NCI-H345 (cell line): ENCODE measurements around the gene CERS4.
A peak's percentile ranks its signal among the peaks of the same experiment; 100 is the strongest.
"Not testable (repeated sequence)": the region's sequence is repeated elsewhere in the genome, so short reads cannot be mapped to it uniquely, and the experiment has no call there.

Experiments
- DNase-seq: peaks from one replicate; lab custom pipeline; 2025; lab: John Stamatoyannopoulos, UW

The CERS4 gene

DNA sequence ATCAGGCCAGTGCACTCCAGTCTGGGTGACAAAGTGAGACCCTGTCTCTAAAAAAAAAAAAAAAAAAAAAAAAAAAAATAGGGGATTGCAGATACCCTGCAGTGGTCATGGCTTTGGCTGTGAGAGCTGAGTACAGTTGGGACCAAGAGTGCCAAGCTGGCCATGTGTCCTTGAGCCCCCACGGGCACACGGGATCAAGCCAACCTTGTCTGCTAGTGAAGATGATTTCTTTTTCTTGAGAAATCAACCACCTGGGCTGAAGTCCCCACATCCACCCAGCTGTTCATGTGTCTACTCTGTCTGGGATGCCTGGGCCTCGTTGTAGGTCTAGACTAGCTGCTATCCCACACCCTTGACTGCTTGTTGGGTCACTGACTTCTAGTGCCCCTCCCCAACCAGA is 34.0 kb downstream of the CERS4 start:
- DNase-seq, result no peak

DNA sequence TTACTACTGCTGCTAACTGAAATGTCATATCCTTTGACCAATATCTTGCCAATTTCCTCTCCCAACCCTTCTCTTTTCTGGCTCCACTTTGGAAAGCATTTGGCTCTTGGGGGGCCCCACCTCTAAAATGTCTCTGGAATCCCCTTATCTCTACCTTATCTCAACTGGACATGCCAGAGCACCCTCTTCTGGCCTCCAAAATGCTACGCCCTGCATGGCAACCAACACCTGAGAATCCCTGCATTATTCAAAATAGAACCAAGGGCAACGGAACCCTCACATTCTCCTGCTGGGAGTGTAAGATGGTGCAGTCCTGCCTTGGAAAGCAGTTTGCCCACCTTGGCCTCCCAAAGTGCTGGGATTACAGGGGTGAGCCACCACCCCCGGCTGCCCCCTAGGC is 35.3 kb downstream of the CERS4 start:
- DNase-seq, result no peak

DNA sequence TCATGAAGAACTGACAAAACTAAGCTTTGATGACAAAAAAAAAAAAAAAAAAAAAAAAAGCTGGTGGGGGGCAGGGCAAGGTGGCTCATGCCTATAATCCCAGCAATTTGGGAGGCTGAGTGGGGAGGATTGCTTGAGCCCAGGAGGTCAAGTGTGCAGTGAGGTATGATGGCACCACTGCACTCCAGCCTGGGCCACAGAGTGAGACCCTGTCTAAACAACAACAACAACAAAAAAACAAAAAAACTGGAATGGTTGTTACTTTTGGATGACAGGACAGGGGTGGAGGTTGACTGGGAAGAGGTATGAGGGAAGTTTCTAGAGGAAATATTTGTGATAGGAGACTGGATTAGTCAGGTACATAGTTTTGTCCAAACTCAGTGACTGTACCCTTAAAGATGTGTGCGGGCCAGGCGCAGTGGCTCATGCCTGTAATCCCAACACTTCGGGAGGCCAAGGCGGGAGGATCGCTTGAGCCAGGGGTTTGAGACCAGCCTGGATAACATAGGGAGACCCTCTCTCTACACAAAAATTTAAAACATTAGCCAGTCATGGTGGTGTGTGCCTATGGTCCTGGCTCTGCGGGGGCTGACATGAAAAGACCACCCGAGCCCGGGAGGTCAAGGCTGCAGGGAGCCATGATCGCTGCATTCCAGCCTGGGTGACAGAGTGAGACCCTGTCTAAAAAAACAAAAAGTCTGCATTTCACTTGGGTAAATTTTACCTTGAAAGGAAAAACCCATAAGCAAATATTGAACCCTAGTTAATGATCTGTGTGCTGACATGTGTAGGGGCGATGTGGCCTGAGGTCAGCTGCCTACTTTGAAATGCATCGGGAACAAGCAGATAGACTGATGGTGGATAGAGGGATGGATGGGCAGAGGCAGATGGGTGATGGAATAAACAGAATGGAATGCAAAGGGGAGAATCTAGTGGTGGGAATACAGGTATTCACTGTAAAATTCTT is 37.0 kb downstream of the CERS4 start:
- DNase-seq, result no peak

DNA sequence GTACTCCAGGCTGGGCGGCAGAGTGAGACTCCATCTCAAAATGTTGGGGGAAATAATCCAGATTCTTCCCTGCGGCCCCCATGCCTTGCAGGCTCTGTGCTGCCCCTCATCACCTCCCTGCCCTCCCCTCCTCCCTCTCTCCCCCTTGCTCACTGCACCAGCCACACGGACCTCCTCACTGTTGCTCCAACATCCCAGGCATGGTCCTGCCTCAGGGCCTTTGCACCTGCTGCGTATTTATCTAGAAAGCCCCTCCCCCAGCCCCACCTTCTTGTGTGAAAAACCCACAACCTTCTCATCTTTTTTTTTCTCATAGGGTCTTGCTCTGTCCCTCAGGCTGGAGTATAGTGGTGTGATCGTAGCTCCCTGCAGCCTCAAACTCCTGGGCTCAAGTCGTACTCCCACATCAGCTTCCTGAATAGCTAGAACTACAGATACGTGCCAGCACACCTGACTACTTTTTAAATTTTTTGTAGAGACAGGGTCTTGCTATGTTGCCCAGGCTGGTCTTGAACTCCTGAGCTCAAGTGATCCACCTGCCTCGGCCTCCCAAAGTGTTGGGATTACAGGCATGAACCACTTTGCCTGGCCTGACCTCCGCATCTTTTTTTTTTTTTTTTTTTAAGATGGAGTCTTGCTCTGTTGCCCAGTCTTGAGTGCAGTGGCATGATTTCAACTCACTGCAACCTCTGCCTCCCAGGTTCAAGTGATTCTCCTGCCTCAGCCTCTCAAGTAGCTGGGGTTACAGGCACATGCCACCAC is 38.1 kb downstream of the CERS4 start:
- not testable (repeated sequence) for DNase-seq

DNA sequence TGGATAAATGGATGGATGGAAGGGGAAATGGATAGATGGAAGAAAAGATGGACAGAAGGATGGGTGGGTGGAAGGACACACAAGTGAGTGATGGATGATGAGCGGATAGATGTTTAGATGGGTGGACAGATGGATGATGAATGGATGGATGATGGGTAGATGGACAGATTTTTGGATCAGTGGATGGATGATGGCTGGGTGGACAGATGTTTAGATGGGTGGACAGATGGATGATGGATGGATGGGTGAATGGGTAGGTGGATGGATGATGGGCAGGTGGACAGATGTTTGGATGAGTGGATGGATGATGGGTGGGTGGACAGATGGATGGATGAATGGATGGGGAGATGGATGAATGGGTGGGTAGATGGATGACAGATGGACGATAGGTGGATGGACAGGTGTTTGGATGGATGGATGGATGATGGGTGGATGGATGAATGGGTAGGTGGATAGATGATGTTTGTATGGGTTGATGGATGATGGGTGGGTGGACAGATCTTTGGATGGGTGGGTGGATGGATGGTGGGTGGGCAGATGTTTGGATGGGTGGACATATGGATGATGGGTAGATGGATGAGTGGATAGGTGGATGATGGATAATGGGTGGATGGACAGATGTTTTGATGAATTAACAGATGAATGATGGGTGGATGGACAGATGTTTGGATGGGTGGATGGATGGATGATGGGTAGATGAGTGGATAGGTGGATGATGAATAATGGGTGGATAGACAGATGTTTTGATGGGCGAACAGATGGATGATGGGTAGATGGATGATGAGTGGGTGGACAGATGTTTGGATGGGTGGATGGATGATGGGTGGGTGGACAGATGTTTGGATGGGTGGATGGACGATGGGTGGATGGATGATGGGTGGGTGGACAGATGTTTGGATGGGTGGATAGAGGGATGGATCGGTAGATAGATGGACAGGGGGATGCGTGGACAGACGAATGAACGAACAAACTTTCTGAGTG is 39.5 kb downstream of the CERS4 start:
- DNase-seq, result no peak

DNA sequence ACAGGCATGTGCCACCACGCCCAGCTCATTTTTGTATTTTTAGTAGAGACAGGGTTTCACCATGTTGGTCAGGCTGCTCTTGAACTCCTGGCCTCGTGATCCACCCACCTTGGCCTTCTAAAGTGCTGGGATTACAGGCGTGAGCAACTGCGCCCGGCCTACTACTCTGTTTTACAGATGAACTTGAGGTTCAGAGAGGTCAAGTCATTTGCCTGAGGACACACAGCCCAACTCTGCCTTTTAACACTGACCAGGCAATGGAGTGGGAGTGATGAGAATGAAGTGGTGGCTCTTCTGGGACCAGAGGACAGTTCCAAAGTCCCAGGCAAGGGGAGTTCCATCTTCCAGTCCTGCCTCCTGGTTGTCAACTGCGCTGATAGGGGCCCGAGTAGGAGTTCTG is 41.4 kb downstream of the CERS4 start:
- DNase-seq, result no peak

DNA sequence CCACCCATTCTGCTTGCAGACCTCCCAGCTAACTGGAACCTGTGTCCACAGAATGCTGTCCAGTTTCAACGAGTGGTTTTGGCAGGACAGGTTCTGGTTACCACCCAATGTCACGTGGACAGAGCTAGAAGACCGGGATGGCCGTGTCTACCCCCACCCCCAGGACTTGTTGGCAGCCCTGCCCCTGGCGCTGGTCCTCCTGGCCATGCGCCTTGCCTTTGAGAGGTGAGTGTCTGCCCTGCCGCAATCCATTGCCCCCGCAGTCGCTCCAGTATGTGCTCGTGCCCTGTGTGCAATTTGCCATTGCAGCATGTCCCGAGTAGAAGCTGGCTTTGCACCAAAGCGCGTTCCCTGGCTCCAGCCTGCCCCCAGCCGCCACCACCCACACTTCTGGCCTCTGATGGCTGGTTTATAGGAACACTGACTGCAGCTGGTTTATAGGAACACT is 41.9 kb downstream of the CERS4 start:
- DNase-seq, result no peak

DNA sequence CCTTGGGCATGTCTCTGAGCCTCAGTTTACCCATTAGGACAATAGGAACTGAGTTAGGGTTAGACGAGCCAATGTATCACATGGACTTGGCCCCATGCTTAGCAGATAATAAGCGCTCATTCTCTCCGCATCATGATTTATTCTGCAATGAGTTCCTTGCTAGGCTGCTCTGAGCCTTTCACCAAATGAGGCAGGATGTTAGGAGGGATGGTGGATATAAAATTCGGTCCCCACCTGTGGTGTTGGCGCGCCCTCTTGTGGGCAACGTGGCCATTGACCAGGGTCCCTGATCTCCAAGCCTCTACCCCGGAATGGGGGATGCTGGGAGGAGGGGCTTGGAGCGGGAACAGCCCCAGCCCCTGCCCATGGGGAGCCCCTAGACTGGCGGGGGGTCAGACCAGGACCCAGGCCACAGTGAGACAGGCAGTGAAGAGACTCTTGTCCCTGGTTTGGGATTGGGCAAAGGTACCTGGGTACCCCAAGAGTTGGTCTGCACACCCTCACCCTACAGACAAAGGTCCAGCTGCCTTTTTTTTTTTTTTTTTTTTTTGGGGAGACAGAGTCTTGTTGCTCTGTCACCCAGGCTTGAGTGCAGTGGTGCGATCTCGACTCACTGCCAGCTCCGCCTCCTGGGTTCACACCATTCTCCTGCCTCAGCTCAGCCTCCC is 43.9 kb downstream of the CERS4 start:
- peak; percentile 73 for DNase-seq

DNA sequence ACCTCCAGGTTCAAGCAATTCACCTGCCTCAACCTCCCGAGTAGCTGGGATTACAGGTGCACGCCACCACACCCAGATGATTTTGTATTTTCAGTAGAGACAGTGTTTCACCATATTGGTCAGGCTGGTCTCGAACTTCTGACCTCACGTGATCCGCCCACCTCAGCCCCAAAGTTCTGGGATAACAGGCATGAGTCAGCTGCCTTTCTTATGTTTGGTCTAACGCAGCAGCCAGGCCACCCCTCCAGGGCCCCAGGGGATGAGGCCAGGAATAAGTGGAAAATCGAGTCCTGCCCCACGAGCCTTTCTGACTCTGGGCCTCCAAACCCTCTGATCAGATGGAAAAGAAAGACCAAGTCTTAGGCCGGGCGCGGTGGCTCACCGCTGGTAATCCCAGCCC is 44.5 kb downstream of the CERS4 start:
- no peak for DNase-seq

DNA sequence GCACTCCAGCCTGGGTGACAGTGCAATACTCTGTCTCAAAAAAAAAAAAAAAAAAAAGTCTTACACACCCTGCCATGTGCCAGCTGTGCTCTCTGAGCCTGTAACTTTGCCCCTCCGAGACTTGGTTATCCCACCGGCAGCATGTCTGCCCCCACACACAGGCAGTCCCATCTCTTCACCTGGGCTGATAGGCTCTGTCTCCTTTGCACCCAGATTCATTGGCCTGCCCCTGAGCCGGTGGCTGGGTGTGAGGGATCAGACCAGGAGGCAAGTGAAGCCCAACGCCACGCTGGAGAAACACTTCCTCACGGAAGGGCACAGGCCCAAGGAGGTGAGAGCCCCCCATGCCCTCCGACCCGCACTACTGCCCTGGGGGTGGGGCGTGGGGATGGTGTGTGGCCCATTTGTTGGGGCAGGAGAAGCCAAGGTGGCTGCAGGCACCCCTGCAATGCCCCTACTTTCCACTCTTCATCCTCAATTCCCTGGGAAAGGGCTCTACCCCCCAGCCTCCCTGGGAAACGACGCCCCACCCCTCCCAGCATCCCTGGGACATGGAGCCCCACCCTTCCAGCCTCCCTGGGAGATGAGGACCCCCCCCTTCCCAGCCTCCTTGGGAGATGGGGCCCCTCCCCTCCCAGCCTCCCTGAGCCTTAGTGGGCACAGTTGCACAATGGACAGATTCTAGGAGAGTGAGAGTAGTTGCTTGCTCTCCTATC is 45.3 kb downstream of the CERS4 start:
- DNase-seq, result no peak

DNA sequence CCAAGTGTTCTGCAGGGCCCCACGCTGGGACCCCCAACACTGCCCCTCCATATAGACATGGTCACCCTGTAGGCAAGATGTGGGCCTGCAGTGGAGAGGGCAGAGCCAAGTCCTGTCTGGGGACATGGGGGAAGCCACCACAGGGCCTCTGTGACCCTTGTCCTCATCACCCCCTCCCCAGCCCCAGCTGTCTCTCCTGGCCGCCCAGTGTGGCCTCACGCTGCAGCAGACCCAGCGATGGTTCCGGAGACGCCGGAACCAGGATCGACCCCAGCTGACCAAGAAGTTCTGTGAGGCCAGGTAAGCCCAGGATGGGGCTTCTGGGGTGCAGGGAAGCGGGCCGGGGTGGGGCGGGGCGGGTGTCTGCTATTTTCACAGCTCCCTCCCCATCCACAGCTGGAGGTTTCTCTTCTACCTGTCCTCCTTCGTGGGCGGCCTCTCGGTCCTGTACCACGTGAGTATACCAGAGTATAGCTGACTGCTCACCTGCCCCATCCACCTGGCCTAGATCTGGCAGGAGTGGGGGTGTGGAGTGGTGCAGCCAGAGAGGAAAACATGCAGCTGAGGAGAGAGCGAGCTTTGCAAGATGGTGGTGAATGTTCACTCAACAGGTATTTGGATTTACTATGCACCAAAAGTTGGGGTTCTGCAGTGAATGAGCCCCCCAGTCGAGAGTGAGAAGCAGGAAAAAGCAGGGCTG is 46.4 kb downstream of the CERS4 start:
- DNase-seq, result no peak

DNA sequence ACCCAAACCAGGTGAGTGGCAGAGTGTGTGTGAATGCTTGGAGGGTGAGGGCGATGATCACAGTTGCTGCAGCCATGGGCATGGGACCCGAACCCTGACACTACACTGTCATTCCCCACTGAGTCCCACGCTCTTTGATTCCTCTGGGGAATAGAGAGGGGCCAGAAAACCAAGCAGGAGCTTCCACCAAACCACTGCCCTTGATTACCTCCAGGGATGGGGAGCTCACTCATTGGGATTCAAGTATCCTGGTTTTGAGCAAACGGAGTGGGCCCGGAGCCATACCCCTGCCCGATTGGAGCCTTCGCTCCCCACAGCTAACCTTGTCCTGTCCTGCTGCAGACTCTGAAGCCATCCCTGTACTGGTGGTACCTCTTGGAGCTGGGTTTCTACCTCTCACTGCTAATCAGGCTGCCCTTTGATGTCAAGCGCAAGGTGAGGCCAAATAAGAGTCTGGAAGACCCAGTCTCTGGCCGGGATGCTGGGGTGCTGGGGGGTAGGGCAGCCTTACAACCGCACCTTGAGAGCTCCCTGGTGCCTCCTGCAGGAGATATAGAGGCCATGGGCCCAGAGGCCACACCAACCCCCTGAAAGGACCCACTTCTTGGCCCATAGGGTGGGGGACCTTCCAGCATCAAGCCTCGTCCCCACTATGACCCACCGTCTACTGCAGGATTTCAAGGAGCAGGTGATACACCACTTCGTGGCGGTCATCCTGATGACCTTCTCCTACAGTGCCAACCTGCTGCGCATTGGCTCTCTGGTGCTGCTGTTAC is 47.3 kb downstream of the CERS4 start:
- no peak for DNase-seq

DNA sequence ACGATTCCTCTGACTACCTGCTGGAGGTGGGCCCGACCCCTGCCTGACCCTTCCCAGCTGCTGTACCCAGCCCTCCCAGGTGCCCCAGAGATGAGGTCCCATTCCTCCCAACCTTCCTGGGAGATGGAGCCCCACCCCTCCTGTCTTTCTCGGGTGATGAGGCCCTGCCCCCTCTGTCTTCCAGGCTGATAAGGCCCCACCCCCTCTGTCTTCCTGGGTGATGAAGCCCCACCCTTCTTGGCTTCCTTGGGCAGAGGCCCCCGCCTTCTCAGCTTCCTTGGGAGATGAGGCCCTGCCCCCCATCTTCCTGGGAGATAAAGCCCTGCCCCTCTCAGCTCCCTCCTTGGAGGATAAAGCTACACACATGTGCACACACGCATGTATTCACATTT is 47.9 kb downstream of the CERS4 start:
- no peak for DNase-seq

DNA sequence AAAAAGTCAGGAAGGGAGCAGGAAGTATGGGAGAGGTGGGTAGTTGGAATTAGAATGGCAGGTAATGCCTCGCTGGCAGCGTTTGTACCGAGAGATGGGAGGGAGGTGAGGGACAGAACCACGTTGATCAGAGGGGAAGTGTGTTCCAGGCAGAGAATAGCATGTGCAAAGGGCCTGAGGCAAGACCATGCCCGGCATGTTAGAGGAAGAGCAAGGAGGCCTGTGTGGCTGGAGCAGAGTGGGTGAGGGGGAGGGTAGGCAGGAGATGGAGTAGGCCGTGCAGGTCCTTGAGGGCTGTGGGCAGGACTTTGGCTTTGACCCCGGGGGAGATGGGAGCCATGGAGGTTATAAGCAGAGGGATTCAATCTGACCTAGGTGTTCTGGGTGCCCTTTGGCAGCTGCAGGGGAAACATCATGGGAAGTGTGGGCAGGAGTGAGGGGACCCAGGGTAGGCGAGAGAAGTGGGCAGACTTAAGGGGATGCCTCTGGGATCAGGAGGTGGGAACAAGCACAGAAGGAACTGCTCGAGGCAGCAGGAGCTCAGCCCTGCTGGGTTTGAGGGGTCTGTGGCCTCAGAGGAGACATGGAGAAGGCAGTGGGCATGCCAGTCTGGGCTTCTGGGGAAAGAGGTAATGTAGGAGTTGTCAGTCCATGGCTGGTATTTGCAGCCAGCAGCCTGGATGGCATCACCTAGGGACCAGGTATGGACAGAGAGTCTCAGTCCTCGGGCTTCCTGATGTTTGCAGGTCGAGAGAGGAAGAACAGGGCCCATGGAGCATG is 50.2 kb downstream of the CERS4 start:
- DNase-seq, result no peak

DNA sequence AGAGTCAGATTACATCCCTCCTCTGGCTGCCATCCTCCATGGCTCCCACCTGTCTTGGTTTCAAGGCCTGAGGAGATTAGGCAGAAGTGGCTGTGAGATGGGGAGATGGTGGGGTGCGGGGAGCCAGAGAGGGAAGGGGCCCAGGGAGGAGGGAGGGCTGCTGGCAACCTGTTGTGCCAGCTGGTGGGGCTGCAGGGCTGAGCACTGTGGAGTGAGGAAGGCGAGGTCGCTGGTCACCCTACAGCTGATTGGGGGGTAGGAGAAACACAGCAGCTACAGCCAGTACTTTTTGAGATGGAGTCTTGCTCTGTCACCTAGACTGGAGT is 50.7 kb downstream of the CERS4 start:
- DNase-seq, result no peak

DNA sequence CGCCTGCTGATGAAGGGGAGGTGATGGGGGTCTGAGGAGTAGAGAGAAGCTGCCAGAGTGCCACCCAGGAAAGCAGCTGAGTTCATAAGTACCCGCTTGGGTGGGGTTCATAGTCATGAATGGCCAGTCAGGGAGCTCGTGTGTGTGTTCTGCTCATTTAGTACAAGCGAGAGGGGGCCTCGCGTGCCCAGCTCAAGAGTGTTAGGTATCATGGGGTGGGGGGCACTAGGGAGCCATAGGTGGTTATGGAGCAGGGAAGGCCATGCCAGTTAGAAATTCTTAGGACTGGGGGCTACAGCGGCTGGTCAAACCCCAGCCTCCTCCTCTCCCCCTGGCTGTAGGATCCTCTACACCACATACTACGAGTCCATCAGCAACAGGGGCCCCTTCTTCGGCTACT is 52.2 kb downstream of the CERS4 start:
- no peak for DNase-seq

DNA sequence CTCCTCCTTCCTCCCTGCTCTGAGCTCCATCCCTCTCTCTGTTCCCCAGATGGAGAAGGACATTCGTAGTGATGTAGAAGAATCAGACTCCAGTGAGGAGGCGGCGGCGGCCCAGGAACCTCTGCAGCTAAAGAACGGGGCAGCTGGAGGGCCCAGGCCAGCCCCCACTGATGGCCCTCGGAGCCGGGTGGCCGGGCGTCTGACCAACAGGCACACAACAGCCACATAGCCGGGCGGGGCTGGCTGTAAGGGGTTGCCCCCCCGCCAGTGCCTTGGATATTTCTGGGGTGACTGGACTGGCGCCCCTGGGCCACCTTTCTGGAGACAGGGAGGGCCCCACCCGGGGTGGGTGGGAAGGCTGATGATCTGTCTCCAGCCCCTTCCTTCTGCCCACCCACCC is 52.7 kb downstream of the CERS4 start:
- DNase-seq, result no peak

DNA sequence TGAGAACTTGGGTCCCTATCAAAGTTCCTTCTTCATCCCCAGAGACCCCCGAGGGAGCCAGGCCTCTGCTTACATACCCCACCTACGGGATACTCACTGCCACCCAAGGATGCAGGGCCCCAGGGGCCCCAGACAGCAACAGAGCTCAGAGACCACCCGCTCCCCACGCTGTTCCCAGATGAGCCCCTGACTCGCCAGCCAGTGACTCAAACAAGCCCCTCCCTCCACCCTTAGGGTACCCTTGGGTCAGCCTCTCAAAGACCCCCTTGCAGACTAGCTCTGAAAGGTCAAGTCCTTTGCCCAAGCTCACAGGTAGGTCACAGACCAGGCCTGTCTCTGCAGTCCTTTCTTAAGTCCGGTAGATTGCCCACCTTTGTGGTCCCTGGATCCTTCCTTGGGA is 53.3 kb downstream of the CERS4 start:
- no peak for DNase-seq

DNA sequence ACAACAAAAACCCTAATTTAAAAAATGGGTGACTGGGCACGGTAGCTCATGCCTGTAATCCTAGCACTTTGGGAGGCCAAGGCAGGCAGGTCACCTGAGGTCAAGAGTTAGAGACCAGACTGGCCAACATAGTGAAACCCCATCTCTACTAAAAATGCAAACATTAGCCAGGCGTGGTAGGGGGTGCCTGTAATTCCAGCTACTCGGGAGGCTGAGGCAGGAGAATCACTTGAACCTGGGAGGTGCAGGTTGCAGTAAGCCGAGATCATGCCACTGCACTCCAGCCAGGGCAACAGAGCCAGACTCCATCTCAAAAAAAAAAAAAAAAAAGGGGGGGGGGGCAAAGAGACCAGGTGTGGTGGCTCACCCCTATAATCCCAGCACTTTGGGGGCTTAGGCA is 55.1 kb downstream of the CERS4 start:
- DNase-seq, result not testable (repeated sequence)
